Raji (cell line): ENCODE measurements around the gene METTL8.

Experiments used
- POLR2A ChIP-seq: IDR thresholded peaks from 2 replicates; pipeline ENCODE4 v1.6.1; 2011; ENCODE audit warnings: low read depth, low read length, control low read depth; ENCODE audit not compliant: insufficient read depth

Gene METTL8

DNA sequence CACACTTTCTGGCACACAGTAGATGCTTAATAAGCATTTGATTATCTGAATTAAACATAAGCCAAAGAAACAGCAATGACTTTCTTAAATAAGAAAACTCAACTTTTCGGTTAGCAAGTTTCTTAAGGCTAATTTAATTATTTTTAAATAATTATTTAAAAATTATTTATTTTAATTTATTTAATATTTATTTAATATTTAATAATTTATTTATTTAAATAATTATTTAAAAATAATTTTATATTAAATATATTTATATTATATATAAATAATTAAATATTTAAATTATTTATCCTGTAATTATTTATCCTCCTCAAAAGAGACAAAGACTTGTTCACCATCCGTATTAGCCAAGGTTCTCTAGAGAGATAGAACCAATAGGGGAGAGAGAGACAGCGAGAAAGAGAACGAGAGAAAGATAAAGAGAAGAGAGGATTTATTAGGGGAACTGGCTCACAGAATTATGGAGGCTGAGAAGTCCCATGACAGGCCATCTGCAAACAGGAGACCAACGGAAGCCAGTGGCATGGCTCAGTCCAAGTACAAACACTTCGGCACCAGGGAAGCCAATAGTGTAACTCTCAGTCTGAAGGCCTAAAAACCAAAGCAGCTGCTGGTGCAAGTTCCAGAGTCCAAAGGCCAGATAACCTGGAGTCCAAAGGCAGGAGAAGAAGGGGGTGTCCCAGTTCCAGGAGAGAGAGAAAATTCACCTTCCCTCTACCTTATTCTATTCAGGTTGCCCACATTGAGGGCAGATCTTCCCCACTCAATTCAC, 125.3 kb downstream of the METTL8 start:
- TF ChIP-seq POLR2A = no peak

DNA sequence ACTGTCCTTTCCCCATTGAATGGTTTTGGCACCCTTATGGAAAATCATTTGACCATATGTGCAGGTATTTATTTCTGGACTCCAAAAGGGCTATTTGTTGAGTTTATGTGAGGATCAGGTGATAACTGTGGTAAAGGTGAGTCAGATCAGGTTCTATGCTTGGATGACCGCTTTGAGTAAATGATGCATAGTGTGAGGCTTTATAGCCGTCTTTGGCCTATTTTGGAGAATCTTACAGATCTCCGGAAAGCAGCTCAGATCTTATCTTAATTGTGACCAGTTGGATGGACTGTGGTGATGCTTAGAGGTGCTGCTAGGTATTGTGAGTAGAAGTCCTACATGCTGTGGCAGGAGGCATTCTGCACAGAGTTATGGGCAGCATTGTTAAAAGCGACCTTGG, 126.2 kb downstream of the METTL8 start:
- TF ChIP-seq POLR2A = no peak

DNA sequence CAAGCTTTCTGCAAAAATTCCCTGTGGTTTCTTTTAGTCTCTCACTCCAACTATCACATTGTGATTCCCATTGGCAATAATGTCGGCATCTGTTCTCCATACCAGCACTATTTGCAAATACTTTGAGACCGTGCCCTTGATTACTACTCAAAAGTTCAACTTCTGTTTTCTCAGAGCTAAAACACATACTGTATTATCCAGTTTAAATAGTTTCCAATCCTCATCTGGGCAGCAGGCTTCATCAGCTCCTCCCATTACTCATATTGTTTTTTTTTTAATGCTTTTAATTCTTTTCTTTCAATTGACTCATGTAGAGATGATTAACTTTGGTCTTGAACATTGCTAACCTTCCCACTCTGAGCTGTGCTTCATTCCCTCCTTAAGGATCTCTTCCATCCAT, 135.8 kb downstream of the METTL8 start:
- no peak for TF ChIP-seq POLR2A

DNA sequence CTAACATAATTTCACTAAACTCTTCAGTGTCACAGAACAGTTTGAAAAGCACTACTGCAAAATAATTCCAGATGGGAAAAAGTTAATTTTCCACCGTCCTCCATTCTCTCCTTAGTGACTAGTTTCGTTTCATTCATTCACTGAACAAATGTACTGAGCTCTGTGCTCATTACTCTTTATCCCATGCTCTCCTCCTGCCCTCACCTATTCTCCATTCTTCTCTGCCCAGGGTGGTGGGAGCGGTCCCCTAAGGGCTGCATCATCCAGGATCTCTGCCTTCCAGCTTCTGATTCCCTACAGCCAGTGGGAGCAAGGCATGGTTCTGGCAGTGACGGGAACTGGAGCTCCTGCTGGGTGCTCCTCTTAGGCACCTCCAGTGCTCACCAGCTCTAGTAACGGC, 139.2 kb downstream of the METTL8 start:
- TF ChIP-seq POLR2A = no peak

GRCh38 chr2:171293661-171294060, 140.1 kb downstream of the METTL8 start:
- no peak for TF ChIP-seq POLR2A

DNA sequence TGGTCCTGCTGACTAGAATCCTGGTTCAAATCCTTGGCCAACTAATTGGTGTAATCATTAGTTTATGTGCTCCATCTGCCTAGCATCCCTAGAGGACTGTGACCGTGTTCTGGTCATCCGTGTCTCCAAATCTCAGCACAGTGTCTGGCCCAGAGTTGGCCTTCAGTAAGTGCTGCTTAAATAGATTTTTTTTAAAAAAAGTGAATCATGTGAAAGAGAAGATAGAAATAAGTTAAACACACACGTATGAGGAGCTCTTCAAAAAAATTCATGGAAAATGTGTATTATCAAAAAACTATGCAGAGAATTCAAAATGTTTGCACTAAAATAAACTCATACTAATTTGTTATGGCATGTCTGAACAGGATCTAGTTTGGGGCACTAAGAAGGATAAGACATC, 143.8 kb downstream of the METTL8 start:
- no peak for TF ChIP-seq POLR2A

DNA sequence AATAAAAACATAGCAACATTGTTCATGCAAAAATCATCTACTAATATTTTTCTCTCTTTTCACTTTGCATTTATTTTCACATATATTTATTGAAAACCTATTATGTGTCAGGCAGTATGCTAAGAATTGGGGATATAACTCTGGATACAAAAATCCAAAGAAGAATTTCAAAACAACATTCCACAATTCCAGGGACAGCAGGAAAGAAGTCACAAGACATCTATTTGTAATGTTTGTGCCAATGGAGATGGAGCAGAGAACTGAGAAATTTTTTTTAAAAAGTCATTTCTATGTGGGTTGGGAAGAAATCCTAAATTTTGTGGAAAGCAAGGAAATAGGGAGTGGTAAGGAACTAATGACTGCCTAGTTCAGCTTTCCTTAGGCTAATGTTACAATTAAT, 144.5 kb downstream of the METTL8 start:
- no peak for TF ChIP-seq POLR2A

DNA sequence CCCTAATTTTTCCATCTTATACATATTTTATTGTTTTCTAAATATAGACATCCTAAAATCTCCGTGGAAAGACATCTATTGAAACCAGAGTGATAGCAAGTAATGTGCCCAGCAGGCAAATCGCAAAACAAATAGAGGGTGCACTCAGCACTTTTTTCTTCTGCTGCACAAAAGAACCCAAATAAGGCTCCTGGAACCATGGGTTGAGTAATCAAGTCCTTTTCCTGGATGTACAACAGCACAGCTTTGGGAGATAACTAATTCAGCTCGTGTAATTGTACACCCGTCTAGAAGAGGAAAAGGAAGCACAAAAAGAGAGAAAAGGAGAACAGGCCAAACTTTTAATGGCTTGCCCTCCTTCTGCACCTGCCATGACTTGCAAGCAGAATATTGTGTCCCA, 146.2 kb downstream of the METTL8 start:
- TF ChIP-seq POLR2A = no peak

- TF ChIP-seq POLR2A = no peak
These were observed 146.7 kb downstream of the METTL8 start for GRCh38 chr2:171287036-171287571.

DNA sequence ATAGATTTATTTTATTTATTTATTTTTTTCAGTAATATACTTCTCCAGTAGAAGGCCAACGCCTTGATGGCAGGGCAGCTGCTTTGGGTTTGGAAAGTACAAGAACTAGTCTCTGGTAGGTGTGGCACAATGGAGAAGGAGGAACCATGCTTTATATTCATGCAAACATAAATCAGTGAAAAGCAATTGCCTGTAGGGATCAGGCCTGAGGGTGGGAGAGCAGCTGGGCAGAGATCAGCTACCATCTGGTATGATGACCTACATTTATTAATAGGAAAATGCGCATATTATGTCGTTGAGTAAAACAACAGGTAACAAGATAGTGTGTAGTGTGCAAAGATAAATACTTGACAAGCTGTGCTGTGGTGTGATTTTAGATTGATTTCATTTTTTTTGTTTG, 152.7 kb downstream of the METTL8 start:
- TF ChIP-seq POLR2A = no peak

- TF ChIP-seq POLR2A = no peak
These were observed 153.6 kb downstream of the METTL8 start for GRCh38 chr2:171279983-171280790.

- no peak for TF ChIP-seq POLR2A
These were observed 159.0 kb downstream of the METTL8 start for GRCh38 chr2:171274757-171275156.

- TF ChIP-seq POLR2A = no peak
These were observed 161.8 kb downstream of the METTL8 start for GRCh38 chr2:171271971-171272436.

DNA sequence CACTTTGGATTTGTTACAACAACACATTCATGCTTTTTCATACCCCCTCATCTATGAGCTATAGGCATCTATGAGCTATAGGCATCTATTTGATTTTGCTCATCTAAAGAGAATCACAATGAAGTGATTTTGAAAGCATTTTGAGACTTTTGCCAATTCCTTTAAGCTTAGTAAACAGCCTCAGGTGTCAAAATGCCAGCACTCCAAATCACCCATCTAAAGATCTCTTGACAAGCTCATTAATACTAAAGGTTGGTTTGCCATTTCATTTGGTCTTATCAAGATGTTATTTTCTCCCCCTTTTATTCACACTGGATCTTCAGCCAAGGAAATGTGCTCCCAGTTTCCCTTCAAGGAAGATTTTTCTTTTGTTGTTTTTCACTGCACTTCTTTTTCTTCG, 162.4 kb downstream of the METTL8 start:
- TF ChIP-seq POLR2A = no peak

DNA sequence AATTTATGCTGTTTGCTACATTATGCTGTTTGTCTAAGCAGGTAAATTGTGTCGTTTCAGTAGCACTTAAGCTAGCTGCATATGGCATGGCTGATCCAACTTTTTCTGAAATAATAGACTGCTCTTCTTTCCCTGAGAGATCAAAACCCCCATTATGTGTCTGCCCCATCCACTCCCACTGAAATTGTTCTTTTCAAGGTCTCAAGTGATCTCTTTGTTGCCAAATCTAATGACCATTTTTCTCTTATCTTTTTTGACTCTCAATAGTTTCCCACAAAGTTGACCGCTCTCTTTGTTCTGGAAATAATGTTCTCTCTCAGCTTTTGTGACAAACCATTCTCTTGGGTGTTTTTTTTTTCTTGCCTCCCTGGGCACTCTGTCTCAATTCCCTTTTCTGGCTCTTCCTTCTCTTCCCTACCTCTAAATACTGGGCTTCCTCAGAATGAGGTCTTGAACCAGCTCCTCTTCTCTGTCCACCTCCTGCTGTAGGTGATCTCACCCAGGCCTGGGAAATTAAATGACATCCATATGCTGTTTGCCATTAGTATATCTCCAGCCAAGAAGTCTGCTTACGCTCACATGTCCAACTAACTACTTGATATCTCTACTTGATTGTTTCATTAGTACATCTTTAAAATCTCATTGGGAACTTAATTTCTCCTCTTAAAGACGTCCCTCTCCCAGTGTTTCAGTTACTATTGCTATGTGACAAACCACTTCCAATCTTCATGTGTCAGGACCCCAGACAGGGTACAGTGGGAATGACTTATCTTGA, 165.7 kb downstream of the METTL8 start:
- TF ChIP-seq POLR2A = no peak
